Endothelial cell (in vitro differentiated cells): ENCODE results near the gene C10orf88. TPM values are rescaled to one million over a fixed set of nuclear protein-coding genes. Genes with fewer than 3 reads are reported as not detected.
"Not testable (repeated sequence)": the region's sequence is repeated elsewhere in the genome, so short reads cannot be mapped to it uniquely, and the experiment has no call there.

ENCODE experiments used
- DNase-seq: peaks from one replicate; pipeline ENCODE4 v3.0.0; 2021; ENCODE audit warnings: low spot score
- H3K27ac Mint-ChIP-seq: one replicate; pipeline ENCODE4 v1.8.0; 2021; ENCODE audit warnings: mixed read lengths, inconsistent platforms; ENCODE audit not compliant: unreplicated experiment
- H3K27me3 Mint-ChIP-seq: one replicate; pipeline ENCODE4 v1.8.0; 2021; ENCODE audit warnings: mild to moderate bottlenecking, moderate library complexity, mixed read lengths, inconsistent platforms; ENCODE audit not compliant: unreplicated experiment
- H3K36me3 Mint-ChIP-seq: one replicate; pipeline ENCODE4 v1.8.0; 2021; ENCODE audit warnings: mild to moderate bottlenecking, low read depth, mixed read lengths, inconsistent platforms; ENCODE audit not compliant: unreplicated experiment
- H3K4me1 Mint-ChIP-seq: one replicate; pipeline ENCODE4 v1.8.0; 2021; ENCODE audit warnings: mild to moderate bottlenecking, mixed read lengths, inconsistent platforms; ENCODE audit not compliant: unreplicated experiment
- H3K4me3 Mint-ChIP-seq: one replicate; pipeline ENCODE4 v1.8.0; 2021; ENCODE audit warnings: mild to moderate bottlenecking, mixed read lengths, inconsistent platforms; ENCODE audit not compliant: unreplicated experiment
- H3K9me3 Mint-ChIP-seq: one replicate; pipeline ENCODE4 v1.8.0; 2021; ENCODE audit warnings: mixed read lengths, inconsistent platforms; ENCODE audit not compliant: unreplicated experiment
- CTCF ChIP-seq: fragments of 200-600 bp; sonication (generic); IDR thresholded peaks from one replicate; pipeline ENCODE4 v1.5.0; 2021; ENCODE audit warnings: antibody characterized with exemption; ENCODE audit not compliant: unreplicated experiment
- total RNA-seq: library from RNA; stranded (reverse); fragmentation: NEBNext Ultra II Directional; extraction: Animal tissue kit (Norgen Biotek cat#: 25700); gene quantifications from one replicate; pipeline ENCODE4 v1.2.1, GENCODE V29; 2021; ENCODE audit not compliant: unreplicated experiment

C10orf88 gene
- total RNA-seq, 1 donor from 2014 or later: 9.9 TPM

- H3K36me3 Mint-ChIP-seq: no peaks in the 10 kb centered on the region
- H3K9me3 Mint-ChIP-seq: no peaks in the 10 kb centered on the region
- no peaks in the 10 kb centered on the region for H3K27me3 Mint-ChIP-seq
- DNase-seq: no peak
- H3K4me3 Mint-ChIP-seq: no peak overlapping the region
- H3K4me1 Mint-ChIP-seq: peaks cover 4% of the 10 kb centered on the region
- no peak for TF ChIP-seq CTCF
- no peak overlapping the region for H3K27ac Mint-ChIP-seq
Observed at GRCh38 chr10:122931088-122931906, 22.7 kb downstream of the C10orf88 start.

GRCh38 chr10:122930140-122930539, 23.9 kb downstream of the C10orf88 start:
- Mint-ChIP-seq H3K4me1 (peaks cover 4% of the 10 kb centered on the region), H3K9me3 (no peaks in the 10 kb centered on the region), H3K4me3 (no peak overlapping the region), H3K27me3 (no peaks in the 10 kb centered on the region), H3K36me3 (no peaks in the 10 kb centered on the region), H3K27ac (no peak overlapping the region)
- TF ChIP-seq CTCF: no peak
- DNase-seq: no peak

- no peaks in the 10 kb centered on the region for H3K36me3 Mint-ChIP-seq
- H3K27me3 Mint-ChIP-seq: peaks cover 1% of the 10 kb centered on the region
- no peak for TF ChIP-seq CTCF
- no peak for DNase-seq
- H3K27ac Mint-ChIP-seq: no peak overlapping the region
- H3K4me1 Mint-ChIP-seq: no peaks in the 10 kb centered on the region
- H3K4me3 Mint-ChIP-seq: no peak overlapping the region
- no peaks in the 10 kb centered on the region for H3K9me3 Mint-ChIP-seq
Observed at GRCh38 chr10:122915700-122916099, 38.3 kb downstream of the C10orf88 start.

GRCh38 chr10:122911889-122912484, 42.0 kb downstream of the C10orf88 start:
- peaks cover 1% of the 10 kb centered on the region for H3K27me3 Mint-ChIP-seq
- no peaks in the 10 kb centered on the region for H3K36me3 Mint-ChIP-seq
- no peaks in the 10 kb centered on the region for H3K9me3 Mint-ChIP-seq
- no peaks in the 10 kb centered on the region for H3K4me1 Mint-ChIP-seq
- DNase-seq: peak; percentile 76
- TF ChIP-seq CTCF: no peak
- no peak overlapping the region for H3K27ac Mint-ChIP-seq
- H3K4me3 Mint-ChIP-seq: no peak overlapping the region

- Mint-ChIP-seq H3K4me3 (no peak within 1 kb of the TSS), H3K4me1 (no peaks in the 10 kb centered on the region), H3K36me3 (no peaks in the 10 kb centered on the region), H3K27me3 (peaks cover 1% of the 10 kb centered on the region), H3K9me3 (no peaks in the 10 kb centered on the region), H3K27ac (no peak within 1 kb of the TSS)
- TF ChIP-seq CTCF: no peak
- DNase-seq: no peak
Observed at GRCh38 chr10:122910310-122910709, 43.7 kb downstream of the C10orf88 start, which contains the start of gene FAM24A. TSS of gene FAM24A (plus strand) at chr10:122910610. CDS start at chr10:122911635, 1,025 bp downstream.

- not testable (repeated sequence) for H3K27me3 Mint-ChIP-seq, DNase-seq, H3K9me3 Mint-ChIP-seq, H3K36me3 Mint-ChIP-seq, H3K4me1 Mint-ChIP-seq, H3K27ac Mint-ChIP-seq, H3K4me3 Mint-ChIP-seq
Observed at GRCh38 chr10:122903861-122904260, 50.2 kb downstream of the C10orf88 start.
